Nephron (organoid): ENCODE results near the gene SELENON.

Source experiments
- H3K27ac Mint-ChIP-seq, 3 experiments: 2 replicates each; pipeline ENCODE4 v1.8.0; 2020; ENCODE audit warnings: mixed read lengths in 3 of 3, mild to moderate bottlenecking in 2 of 3, moderate library complexity in 1 of 3
- H3K27me3 Mint-ChIP-seq: 2 replicates; pipeline ENCODE4 v1.8.0; 2021; ENCODE audit warnings: low read depth, mild to moderate bottlenecking, moderate library complexity, mixed read lengths
- H3K36me3 Mint-ChIP-seq: 2 replicates; pipeline ENCODE4 v1.8.0; 2020; ENCODE audit warnings: low read depth, mixed read lengths
- H3K4me1 Mint-ChIP-seq: 2 replicates; pipeline ENCODE4 v1.8.0; 2020; ENCODE audit warnings: mixed read lengths
- H3K4me3 Mint-ChIP-seq, 3 experiments: 2 replicates each; pipeline ENCODE4 v1.8.0; 2020; ENCODE audit warnings: mild to moderate bottlenecking in 3 of 3, mixed read lengths in 3 of 3, moderate library complexity in 2 of 3
- H3K9me3 Mint-ChIP-seq: 2 replicates; pipeline ENCODE4 v1.8.0; 2020; ENCODE audit warnings: mixed read lengths
- TF ChIP-seq, protein P1 (sequence below), 3 experiments: fragments of 200-600 bp; sonication (generic); IDR thresholded peaks; one replicate each; pipeline ENCODE4 v1.5.0; 2021; ENCODE audit warnings: antibody characterized with exemption in 3 of 3; ENCODE audit not compliant: unreplicated experiment in 3 of 3

SELENON gene

DNA sequence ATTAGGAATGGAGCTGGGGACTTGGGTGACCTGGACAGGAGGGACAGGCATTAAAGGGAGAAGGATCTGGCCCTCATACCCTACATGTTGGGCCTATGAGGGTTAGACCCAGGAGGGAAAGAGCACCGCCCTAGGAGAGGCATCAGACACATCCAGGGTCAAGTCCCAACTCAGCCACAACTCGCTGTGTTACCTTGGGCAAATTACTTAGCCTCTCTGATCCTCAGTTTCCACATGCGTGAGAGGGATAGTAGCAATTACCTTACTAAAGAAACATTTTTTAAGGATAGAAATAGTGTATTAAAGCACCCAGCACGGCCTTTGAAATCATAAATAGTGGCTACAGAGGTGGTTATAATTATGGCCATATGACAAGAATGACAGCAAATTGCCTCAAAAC, 20.1 kb upstream of the SELENON start:
- Mint-ChIP-seq H3K27ac (peak overlapping the region in 1 of 3 experiments; percentile 63), H3K36me3 (peaks cover 3% of the 10 kb centered on the region), H3K4me1 (peaks cover 40% of the 10 kb centered on the region), H3K4me3 (no peak overlapping the region), H3K9me3 (no peaks in the 10 kb centered on the region), H3K27me3 (peaks cover 45% of the 10 kb centered on the region)
- TF ChIP-seq, protein P1, sequence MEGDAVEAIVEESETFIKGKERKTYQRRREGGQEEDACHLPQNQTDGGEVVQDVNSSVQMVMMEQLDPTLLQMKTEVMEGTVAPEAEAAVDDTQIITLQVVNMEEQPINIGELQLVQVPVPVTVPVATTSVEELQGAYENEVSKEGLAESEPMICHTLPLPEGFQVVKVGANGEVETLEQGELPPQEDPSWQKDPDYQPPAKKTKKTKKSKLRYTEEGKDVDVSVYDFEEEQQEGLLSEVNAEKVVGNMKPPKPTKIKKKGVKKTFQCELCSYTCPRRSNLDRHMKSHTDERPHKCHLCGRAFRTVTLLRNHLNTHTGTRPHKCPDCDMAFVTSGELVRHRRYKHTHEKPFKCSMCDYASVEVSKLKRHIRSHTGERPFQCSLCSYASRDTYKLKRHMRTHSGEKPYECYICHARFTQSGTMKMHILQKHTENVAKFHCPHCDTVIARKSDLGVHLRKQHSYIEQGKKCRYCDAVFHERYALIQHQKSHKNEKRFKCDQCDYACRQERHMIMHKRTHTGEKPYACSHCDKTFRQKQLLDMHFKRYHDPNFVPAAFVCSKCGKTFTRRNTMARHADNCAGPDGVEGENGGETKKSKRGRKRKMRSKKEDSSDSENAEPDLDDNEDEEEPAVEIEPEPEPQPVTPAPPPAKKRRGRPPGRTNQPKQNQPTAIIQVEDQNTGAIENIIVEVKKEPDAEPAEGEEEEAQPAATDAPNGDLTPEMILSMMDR (IDR thresholded peaks at IDR 0.05; ENCODE audit: unreplicated experiment in 3 of 3): no peak

DNA sequence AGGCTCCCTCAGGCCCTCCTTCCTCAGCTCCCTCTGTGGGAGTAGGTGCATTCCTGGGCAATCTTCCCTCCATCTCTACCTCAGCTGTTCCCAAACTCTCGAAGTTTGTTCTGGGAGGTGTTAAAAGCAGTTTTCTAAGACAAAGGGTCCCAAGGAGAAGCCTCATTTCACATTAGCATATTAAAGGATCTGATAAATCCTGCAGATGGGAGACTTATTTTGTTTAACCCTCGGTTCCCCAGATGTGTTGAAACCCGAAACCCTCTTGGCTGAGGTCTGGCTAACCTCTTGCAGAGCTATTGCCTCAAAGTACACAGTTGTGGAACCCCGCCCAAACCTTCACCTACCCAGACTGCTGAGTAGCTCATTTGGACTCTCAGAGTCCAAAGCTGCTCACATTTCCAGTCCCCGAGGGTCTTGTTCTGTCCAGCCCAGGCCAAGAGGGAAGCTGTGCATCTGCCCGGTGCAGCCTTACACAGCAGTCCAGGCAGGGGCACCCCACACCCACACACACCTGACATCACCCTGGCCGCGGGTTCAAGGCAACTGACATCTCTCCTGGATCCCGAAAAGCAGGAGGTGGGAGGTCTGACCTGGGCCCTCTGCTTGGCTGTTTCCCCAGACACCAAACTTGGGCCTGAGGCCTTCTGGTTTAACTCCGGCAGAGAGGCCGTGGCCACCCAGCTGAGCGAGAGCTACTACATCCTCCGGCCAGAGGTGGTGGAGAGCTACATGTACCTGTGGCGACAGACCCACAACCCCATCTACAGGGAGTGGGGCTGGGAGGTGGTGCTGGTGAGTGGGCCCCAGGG, 19.5 kb upstream of the SELENON start:
- TF ChIP-seq, protein P1 (IDR thresholded peaks at IDR 0.05; ENCODE audit: unreplicated experiment in 3 of 3): no peak

DNA sequence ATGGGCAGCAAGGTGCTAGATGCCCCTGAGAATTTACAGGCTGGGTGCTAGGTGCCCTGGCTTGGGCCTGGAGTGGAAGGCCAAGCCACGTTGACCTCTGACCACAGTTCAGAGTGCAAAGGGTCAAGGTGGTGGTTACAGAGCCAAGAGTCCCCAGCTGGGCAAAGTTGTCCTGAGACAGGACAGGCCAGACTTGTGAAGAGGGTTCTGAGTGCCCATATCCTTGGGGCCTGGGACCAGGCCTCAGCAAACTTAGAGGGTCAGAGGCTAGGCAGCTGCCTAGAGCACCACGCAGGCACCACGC, 18.9 kb upstream of the SELENON start:
- no peaks in the 10 kb centered on the region for H3K9me3 Mint-ChIP-seq
- peaks cover 3% of the 10 kb centered on the region for H3K36me3 Mint-ChIP-seq
- no peak overlapping the region for H3K27ac Mint-ChIP-seq
- peaks cover 37% of the 10 kb centered on the region for H3K27me3 Mint-ChIP-seq
- TF ChIP-seq, protein P1 (IDR thresholded peaks at IDR 0.05; ENCODE audit: unreplicated experiment in 3 of 3): no peak
- H3K4me1 Mint-ChIP-seq: peaks cover 33% of the 10 kb centered on the region
- H3K4me3 Mint-ChIP-seq: no peak overlapping the region

More for the DNA sequence above, 19.5 kb upstream of the SELENON start:
- no peaks in the 10 kb centered on the region for H3K9me3 Mint-ChIP-seq
- peaks cover 3% of the 10 kb centered on the region for H3K36me3 Mint-ChIP-seq
- H3K4me3 Mint-ChIP-seq: no peak overlapping the region
- H3K27me3 Mint-ChIP-seq: peaks cover 40% of the 10 kb centered on the region
- peak overlapping the region in 1 of 3 experiments; percentile 63 for H3K27ac Mint-ChIP-seq
- H3K4me1 Mint-ChIP-seq: peaks cover 34% of the 10 kb centered on the region

DNA sequence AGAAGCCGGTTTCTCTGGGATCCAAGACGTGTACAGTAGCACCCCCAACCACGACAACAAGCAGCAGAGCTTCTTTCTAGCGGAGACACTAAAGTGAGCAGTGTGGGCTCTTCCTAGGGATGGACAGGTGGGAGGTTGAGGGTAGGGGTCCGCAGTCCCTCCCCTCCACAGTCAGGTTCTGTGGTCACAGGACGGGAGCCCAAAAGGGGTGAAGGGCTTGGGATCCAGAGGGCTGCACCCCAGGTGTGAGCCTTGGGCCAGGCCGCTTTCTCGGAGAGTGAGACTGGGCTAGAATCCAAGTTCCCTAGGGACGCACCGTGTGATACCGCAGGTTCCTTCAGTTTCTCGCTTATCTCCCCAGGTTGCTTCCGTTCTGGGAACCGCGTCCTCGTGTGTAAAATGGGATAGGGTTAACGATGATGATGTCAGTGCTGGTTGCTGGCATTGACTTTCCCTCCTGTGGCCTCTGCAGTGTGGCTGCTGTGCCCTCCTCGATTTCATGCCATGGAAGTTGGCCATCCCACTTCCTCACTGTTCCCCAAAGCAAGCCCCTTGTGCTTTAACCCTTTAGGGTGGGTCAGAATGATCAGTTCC, 17.3 kb upstream of the SELENON start:
- Mint-ChIP-seq H3K27ac (no peak overlapping the region), H3K4me1 (peaks cover 29% of the 10 kb centered on the region), H3K9me3 (no peaks in the 10 kb centered on the region)

DNA sequence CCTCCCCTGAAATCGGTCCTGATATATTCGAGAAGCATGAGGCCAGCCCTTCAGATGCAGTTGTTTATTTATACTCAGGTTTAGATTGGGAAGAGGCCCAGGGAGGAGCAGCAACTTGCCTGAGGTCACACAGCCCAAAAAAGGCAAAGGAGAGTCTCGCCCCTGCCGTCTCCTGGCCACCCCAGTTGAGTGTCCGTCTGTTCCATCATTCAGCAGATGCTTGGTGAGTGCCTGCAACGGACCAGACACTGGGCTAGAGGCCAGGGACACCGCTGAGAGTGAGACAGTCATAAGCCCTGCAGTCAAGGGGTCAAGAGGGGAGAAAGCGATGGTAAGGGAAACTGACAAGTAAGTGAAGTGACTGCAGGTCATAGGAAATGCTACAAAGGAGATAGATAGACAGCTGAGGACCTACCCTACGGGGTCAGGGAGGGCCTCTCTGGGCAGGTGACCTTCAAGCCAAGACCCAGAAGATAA, 15.4 kb upstream of the SELENON start:
- H3K36me3 Mint-ChIP-seq: no peaks in the 10 kb centered on the region

More for the DNA sequence above, 17.3 kb upstream of the SELENON start:
- H3K4me3 Mint-ChIP-seq: no peak overlapping the region
- H3K36me3 Mint-ChIP-seq: no peaks in the 10 kb centered on the region
- TF ChIP-seq, protein P1 (IDR thresholded peaks at IDR 0.05; ENCODE audit: unreplicated experiment in 3 of 3): no peak
- peaks cover 30% of the 10 kb centered on the region for H3K27me3 Mint-ChIP-seq

More for the DNA sequence above, 15.4 kb upstream of the SELENON start:
- Mint-ChIP-seq H3K4me3 (no peak overlapping the region), H3K27me3 (peaks cover 27% of the 10 kb centered on the region), H3K4me1 (peaks cover 27% of the 10 kb centered on the region), H3K27ac (no peak overlapping the region), H3K9me3 (no peaks in the 10 kb centered on the region)
- TF ChIP-seq, protein P1 (IDR thresholded peaks at IDR 0.05; ENCODE audit: unreplicated experiment in 3 of 3): no peak
